HEK293 (cell line): ENCODE results near the gene RPRD1A.

ENCODE experiments used
- CTCF ChIA-PET: fragments of 350-600 bp; formaldehyde crosslinking; extraction: SDS; loops from one replicate; lab custom pipeline; 2021; ENCODE audit warnings: antibody characterized with exemption; lab: Yijun Ruan, JAX
- POLR2A ChIA-PET: fragments of 300-600 bp; formaldehyde crosslinking; extraction: SDS; loops from one replicate; lab custom pipeline; 2020; ENCODE audit warnings: antibody characterized with exemption, inconsistent platforms; lab: Yijun Ruan, JAX
- H3K27ac ChIP-seq: fragments of 200-500 bp; sonication (Bioruptor generic); 2 replicates; pipeline ENCODE4 v1.5.1; 2014; ENCODE audit warnings: low read depth, low read length, control low read depth, inconsistent platforms; ENCODE audit errors: extremely low read depth
- H3K36me3 ChIP-seq, 2 experiments: fragments of 200-500 bp in 1 of 2; sonication (Bioruptor generic) in 1 of 2; 1 replicate in 1 of 2; 2 replicates in 1 of 2; pipeline ENCODE4 v1.5.1; 2014 to 2017; ENCODE audit warnings: inconsistent platforms in 2 of 2, low read length in 2 of 2; ENCODE audit not compliant: control insufficient read depth in 2 of 2, insufficient read depth in 1 of 2
- H3K4me1 ChIP-seq: fragments of 200-500 bp; sonication (Bioruptor generic); 2 replicates; pipeline ENCODE4 v1.5.1; 2014; ENCODE audit warnings: mild to moderate bottlenecking, low read length, inconsistent platforms; ENCODE audit not compliant: control insufficient read depth, insufficient read depth
- H3K4me3 ChIP-seq: 2 replicates; pipeline ENCODE4 v1.5.1; 2011; ENCODE audit warnings: low read depth, mild to moderate bottlenecking, control low read depth, low read length, moderate library complexity
- H3K9me3 ChIP-seq: fragments of 200-500 bp; sonication (Bioruptor generic); 2 replicates; pipeline ENCODE4 v1.5.1; 2014; ENCODE audit warnings: low read depth, low read length, inconsistent platforms; ENCODE audit not compliant: control insufficient read depth, insufficient read depth
- MZF1 ChIP-seq: fragments of 450-650 bp; formaldehyde crosslinking; IDR thresholded peaks from 2 replicates; pipeline ENCODE4 v1.5.1; 2017; ENCODE audit warnings: missing biosample characterization, missing genetic modification characterization, borderline replicate concordance
- SCRT2 ChIP-seq: fragments of 450-650 bp; formaldehyde crosslinking; IDR thresholded peaks from 2 replicates; pipeline ENCODE4 v1.5.1; 2016; ENCODE audit warnings: missing biosample characterization, missing genetic modification characterization
- YY2 ChIP-seq: fragments of 450-650 bp; formaldehyde crosslinking; IDR thresholded peaks from 2 replicates; pipeline ENCODE4 v1.5.1; 2016; ENCODE audit warnings: missing biosample characterization, missing genetic modification characterization
- ZBTB17 ChIP-seq: fragments of 450-650 bp; formaldehyde crosslinking; IDR thresholded peaks from 2 replicates; pipeline ENCODE4 v1.5.1; 2016; ENCODE audit warnings: missing biosample characterization, missing genetic modification characterization
- ZNF138 ChIP-seq: fragments of 450-650 bp; formaldehyde crosslinking; IDR thresholded peaks from 2 replicates; pipeline ENCODE4 v1.5.1; 2016; ENCODE audit warnings: missing biosample characterization, missing genetic modification characterization, borderline replicate concordance
- ZNF146 ChIP-seq: fragments of 450-650 bp; formaldehyde crosslinking; IDR thresholded peaks from 2 replicates; pipeline ENCODE4 v1.5.1; 2016; ENCODE audit warnings: missing biosample characterization, missing genetic modification characterization
- ZNF175 ChIP-seq: fragments of 450-650 bp; formaldehyde crosslinking; IDR thresholded peaks from 2 replicates; pipeline ENCODE4 v1.5.1; 2016; ENCODE audit warnings: missing biosample characterization, missing genetic modification characterization
- ZNF202 ChIP-seq: fragments of 450-650 bp; formaldehyde crosslinking; IDR thresholded peaks from 2 replicates; pipeline ENCODE4 v1.5.1; 2016; ENCODE audit warnings: missing biosample characterization, missing genetic modification characterization, borderline replicate concordance
- ZNF391 ChIP-seq: fragments of 450-650 bp; formaldehyde crosslinking; IDR thresholded peaks from 2 replicates; pipeline ENCODE4 v1.5.1; 2016; ENCODE audit warnings: low read depth, missing biosample characterization, missing genetic modification characterization, borderline replicate concordance
- ZNF404 ChIP-seq: fragments of 450-650 bp; formaldehyde crosslinking; IDR thresholded peaks from 2 replicates; pipeline ENCODE4 v1.5.1; 2017; ENCODE audit warnings: missing biosample characterization, missing genetic modification characterization
- ZNF558 ChIP-seq: fragments of 450-650 bp; formaldehyde crosslinking; IDR thresholded peaks from 2 replicates; pipeline ENCODE4 v1.5.1; 2016; ENCODE audit warnings: missing biosample characterization, missing genetic modification characterization
- ZNF658 ChIP-seq: fragments of 450-650 bp; formaldehyde crosslinking; IDR thresholded peaks from 2 replicates; pipeline ENCODE4; 2016; ENCODE audit warnings: missing biosample characterization, missing genetic modification characterization
- ZNF707 ChIP-seq: fragments of 450-650 bp; formaldehyde crosslinking; IDR thresholded peaks from 2 replicates; pipeline ENCODE4 v1.5.1; 2016; ENCODE audit warnings: missing biosample characterization, missing genetic modification characterization
- ZNF837 ChIP-seq: fragments of 450-650 bp; formaldehyde crosslinking; IDR thresholded peaks from 2 replicates; pipeline ENCODE4 v1.5.1; 2016; ENCODE audit warnings: missing biosample characterization, missing genetic modification characterization
- TF ChIP-seq, protein P1 (sequence below): fragments of 450-650 bp; formaldehyde crosslinking; IDR thresholded peaks from 2 replicates; pipeline ENCODE4 v1.5.1; 2016; ENCODE audit warnings: missing biosample characterization, missing genetic modification characterization
- TF ChIP-seq, protein P2 (sequence below): fragments of 450-650 bp; formaldehyde crosslinking; IDR thresholded peaks from 2 replicates; pipeline ENCODE4 v1.5.1; 2016; ENCODE audit warnings: missing biosample characterization, missing genetic modification characterization
- TF ChIP-seq, protein P3 (sequence below): fragments of 450-650 bp; formaldehyde crosslinking; optimal IDR thresholded peaks from 2 replicates; pipeline ENCODE3; 2016; ENCODE audit warnings: missing biosample characterization, mild to moderate bottlenecking, missing genetic modification characterization
- TF ChIP-seq, protein P4 (sequence below): IDR thresholded peaks from 2 replicates; pipeline ENCODE4 v1.6.1; 2011; ENCODE audit warnings: mild to moderate bottlenecking, low read depth, low read length, borderline replicate concordance
- TF ChIP-seq, protein P5 (sequence below): fragments of 450-650 bp; formaldehyde crosslinking; conservative IDR thresholded peaks from 2 replicates; pipeline ENCODE4 v1.5.1; 2016; ENCODE audit warnings: low read depth, missing biosample characterization, missing genetic modification characterization

RPRD1A gene

DNA sequence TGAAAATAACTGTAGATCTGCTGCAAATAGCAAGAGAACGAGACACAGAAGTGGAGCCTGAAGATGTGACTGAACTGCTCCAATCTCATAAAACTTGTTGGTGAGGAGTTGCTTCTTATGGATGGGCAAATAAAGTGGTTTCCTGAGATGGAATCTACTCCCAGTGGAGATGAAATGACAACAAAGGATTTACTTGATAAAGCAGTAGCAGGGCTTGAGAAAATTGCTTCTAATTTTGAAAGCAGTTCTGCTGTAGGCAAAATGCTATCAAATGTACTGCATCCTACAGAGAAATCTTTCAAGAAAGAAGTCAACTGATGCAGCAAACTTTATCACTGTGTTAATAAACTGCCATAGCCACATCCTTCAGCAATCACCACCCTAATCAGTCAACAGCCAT is 44.0 kb downstream of the RPRD1A start (continued):
- TF ChIP-seq, protein P1, sequence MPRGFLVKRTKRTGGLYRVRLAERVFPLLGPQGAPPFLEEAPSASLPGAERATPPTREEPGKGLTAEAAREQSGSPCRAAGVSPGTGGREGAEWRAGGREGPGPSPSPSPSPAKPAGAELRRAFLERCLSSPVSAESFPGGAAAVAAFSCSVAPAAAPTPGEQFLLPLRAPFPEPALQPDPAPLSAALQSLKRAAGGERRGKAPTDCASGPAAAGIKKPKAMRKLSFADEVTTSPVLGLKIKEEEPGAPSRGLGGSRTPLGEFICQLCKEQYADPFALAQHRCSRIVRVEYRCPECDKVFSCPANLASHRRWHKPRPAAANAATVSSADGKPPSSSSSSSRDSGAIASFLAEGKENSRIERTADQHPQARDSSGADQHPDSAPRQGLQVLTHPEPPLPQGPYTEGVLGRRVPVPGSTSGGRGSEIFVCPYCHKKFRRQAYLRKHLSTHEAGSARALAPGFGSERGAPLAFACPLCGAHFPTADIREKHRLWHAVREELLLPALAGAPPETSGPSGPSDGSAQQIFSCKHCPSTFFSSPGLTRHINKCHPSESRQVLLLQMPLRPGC = no peak
- TF ChIP-seq ZNF138 (no peak), ZNF175 (no peak), ZNF707 (no peak), ZNF391 (no peak), ZNF146 (tag by site-specific recombination) (no peak), MZF1 (tag by site-specific recombination) (no peak)
- TF ChIP-seq, protein P2, sequence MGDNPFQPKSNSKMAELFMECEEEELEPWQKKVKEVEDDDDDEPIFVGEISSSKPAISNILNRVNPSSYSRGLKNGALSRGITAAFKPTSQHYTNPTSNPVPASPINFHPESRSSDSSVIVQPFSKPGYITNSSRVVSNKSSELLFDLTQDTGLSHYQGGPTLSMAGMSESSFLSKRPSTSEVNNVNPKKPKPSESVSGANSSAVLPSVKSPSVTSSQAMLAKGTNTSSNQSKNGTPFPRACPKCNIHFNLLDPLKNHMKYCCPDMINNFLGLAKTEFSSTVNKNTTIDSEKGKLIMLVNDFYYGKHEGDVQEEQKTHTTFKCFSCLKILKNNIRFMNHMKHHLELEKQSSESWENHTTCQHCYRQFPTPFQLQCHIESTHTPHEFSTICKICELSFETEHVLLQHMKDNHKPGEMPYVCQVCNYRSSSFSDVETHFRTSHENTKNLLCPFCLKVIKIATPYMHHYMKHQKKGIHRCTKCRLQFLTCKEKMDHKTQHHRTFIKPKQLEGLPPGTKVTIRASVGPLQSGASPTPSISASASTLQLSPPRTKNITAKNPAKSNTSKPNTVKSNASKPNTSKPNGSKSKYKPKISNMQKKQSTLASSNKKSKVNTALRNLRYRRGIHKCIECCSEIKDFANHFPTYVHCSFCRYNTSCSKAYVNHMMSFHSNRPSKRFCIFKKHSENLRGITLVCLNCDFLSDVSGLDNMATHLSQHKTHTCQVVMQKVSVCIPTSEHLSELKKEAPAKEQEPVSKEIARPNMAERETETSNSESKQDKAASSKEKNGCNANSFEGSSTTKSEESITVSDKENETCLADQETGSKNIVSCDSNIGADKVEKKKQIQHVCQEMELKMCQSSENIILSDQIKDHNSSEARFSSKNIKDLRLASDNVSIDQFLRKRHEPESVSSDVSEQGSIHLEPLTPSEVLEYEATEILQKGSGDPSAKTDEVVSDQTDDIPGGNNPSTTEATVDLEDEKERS (tag by site-specific recombination) = no peak
- TF ChIP-seq, protein P3, sequence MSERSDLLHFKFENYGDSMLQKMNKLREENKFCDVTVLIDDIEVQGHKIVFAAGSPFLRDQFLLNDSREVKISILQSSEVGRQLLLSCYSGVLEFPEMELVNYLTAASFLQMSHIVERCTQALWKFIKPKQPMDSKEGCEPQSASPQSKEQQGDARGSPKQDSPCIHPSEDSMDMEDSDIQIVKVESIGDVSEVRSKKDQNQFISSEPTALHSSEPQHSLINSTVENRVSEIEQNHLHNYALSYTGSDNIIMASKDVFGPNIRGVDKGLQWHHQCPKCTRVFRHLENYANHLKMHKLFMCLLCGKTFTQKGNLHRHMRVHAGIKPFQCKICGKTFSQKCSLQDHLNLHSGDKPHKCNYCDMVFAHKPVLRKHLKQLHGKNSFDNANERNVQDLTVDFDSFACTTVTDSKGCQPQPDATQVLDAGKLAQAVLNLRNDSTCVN = no peak

DNA sequence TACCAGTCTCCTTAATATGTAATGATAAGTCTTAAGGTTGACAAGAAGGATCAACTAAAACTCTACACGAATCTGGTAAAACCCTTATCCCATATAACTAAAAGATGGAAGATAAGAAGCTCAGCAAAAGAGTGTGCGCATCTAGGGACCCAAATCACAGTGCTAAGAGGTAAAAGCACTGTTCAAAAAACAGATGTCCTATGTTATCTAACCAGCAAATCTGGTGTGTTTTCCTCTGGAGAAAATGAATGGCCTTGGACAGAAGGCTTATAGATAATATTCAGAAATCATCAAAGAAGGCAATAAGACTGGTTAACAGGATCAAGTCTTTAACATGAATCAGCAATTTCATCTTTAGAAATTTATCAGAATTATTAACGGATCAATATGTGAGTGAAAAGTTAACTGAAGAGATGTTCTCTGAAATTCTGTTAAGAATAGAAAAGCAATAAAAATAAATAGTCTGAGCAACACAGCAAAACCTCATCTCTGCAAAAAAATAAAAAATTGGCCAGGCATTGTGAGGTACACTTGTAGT is 47.1 kb downstream of the RPRD1A start:
- Histone ChIP-seq H3K27ac (no peak overlapping the region), H3K4me1 (no peaks in the 10 kb centered on the region), H3K9me3 (no peaks in the 10 kb centered on the region), H3K4me3 (no peak overlapping the region), H3K36me3 (peaks cover 0 to 28% of the 10 kb centered on the region in 2 experiments; a peak in 1 of 3 replicates)
- POLR2A ChIA-PET = interaction anchor here (0.7 kb wide), 1 partner anchor 537 kb away, joined by 3 read pairs; no protein-coding TSS in a partner anchor
- CTCF ChIA-PET = interaction anchor here (0.6 to 1.7 kb wide), 5 partner anchors 11 to 264 kb away, joined by 3 to 4 read pairs (median 3); no protein-coding TSS in a partner anchor
- TF ChIP-seq ZNF146 (tag by site-specific recombination) = no peak
- no peak for TF ChIP-seq ZNF558 (tag by site-specific recombination)
- TF ChIP-seq SCRT2 (tag by site-specific recombination) = no peak
- TF ChIP-seq, protein P4, sequence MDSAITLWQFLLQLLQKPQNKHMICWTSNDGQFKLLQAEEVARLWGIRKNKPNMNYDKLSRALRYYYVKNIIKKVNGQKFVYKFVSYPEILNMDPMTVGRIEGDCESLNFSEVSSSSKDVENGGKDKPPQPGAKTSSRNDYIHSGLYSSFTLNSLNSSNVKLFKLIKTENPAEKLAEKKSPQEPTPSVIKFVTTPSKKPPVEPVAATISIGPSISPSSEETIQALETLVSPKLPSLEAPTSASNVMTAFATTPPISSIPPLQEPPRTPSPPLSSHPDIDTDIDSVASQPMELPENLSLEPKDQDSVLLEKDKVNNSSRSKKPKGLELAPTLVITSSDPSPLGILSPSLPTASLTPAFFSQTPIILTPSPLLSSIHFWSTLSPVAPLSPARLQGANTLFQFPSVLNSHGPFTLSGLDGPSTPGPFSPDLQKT = no peak

DNA sequence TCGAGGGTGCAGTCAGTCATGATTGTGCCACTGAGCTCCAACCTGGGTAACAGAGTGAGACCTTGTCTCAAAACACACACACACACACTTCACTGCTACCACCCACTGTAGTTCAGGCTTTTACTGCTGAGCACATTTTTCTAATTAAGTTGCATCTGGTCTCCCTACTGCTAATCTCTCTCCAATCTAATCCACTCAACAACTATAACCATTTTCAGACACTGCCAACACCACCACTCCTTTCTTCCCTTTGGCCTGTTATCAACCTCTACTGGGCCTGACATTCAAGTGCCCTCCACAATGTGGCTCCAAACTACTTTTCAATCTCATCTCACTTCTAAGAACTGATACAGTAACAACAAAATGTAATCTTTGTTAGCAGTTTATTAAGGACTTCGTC is 50.1 kb downstream of the RPRD1A start:
- CTCF ChIA-PET = interaction anchor here (0.6 to 3.3 kb wide), 27 partner anchors 8 to 270 kb away, joined by 3 to 66 read pairs (median 5); partner anchors contain the start of gene RPRD1A
- Histone ChIP-seq H3K27ac (no peak overlapping the region), H3K9me3 (no peaks in the 10 kb centered on the region), H3K36me3 (peaks cover 0 to 6% of the 10 kb centered on the region in 2 experiments; a peak in 1 of 3 replicates), H3K4me1 (no peaks in the 10 kb centered on the region), H3K4me3 (no peak overlapping the region)
- POLR2A ChIA-PET = no interaction called here
- TF ChIP-seq ZNF837 (tag by site-specific recombination) (no peak), ZNF404 (tag by site-specific recombination) (no peak), ZNF658 (tag by site-specific recombination) (no peak), YY2 (tag by site-specific recombination) (no peak), ZNF202 (tag by site-specific recombination) (no peak), ZBTB17 (tag by site-specific recombination) (no peak)
- TF ChIP-seq, protein P5, sequence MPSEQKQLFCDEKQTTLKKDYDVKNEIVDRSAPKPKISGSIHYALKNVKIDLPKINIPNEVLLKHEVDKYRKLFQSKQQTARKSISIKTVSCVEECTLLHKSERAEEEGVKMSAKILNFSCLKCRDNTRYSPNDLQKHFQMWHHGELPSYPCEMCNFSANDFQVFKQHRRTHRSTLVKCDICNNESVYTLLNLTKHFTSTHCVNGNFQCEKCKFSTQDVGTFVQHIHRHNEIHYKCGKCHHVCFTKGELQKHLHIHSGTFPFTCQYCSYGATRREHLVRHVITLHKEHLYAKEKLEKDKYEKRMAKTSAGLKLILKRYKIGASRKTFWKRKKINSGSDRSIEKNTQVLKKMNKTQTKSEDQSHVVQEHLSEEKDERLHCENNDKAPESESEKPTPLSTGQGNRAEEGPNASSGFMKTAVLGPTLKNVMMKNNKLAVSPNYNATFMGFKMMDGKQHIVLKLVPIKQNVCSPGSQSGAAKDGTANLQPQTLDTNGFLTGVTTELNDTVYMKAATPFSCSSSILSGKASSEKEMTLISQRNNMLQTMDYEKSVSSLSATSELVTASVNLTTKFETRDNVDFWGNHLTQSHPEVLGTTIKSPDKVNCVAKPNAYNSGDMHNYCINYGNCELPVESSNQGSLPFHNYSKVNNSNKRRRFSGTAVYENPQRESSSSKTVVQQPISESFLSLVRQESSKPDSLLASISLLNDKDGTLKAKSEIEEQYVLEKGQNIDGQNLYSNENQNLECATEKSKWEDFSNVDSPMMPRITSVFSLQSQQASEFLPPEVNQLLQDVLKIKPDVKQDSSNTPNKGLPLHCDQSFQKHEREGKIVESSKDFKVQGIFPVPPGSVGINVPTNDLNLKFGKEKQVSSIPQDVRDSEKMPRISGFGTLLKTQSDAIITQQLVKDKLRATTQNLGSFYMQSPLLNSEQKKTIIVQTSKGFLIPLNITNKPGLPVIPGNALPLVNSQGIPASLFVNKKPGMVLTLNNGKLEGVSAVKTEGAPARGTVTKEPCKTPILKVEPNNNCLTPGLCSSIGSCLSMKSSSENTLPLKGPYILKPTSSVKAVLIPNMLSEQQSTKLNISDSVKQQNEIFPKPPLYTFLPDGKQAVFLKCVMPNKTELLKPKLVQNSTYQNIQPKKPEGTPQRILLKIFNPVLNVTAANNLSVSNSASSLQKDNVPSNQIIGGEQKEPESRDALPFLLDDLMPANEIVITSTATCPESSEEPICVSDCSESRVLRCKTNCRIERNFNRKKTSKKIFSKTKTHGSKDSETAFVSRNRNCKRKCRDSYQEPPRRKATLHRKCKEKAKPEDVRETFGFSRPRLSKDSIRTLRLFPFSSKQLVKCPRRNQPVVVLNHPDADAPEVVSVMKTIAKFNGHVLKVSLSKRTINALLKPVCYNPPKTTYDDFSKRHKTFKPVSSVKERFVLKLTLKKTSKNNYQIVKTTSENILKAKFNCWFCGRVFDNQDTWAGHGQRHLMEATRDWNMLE (tag by site-specific recombination) = no peak
- TF ChIP-seq, protein P3 = no peak
